ENCODE results near the gene GJA5.

Gene GJA5

GRCh38 chr1:147760481-147761260 is at the start of gene GJA5:
Gene GJA5, minus strand, starts transcription at chr1:147760602. Its CDS starts 1,364 bp downstream, at chr1:147759238.
- no peak for DNase-seq

GRCh38 chr1:147809236-147809635 is 48.8 kb upstream of the GJA5 start:
- no peak for DNase-seq

GRCh38 chr1:147808025-147808424 is 47.6 kb upstream of the GJA5 start:
- DNase-seq, result no peak

GRCh38 chr1:147807405-147807804 is 47.0 kb upstream of the GJA5 start:
- no peak for DNase-seq

- no peak for DNase-seq
These were observed 44.7 kb upstream of the GJA5 start for GRCh38 chr1:147804942-147805723.

- no peak for DNase-seq
These were observed 40.4 kb upstream of the GJA5 start for GRCh38 chr1:147800804-147801203.

GRCh38 chr1:147798731-147799130 is 38.3 kb upstream of the GJA5 start:
- DNase-seq, result no peak

GRCh38 chr1:147794570-147794969 is 34.2 kb upstream of the GJA5 start:
- DNase-seq, result no peak

GRCh38 chr1:147791876-147792275 is 31.5 kb upstream of the GJA5 start:
- DNase-seq, result no peak

- DNase-seq, result no peak
These were observed 27.4 kb upstream of the GJA5 start for GRCh38 chr1:147787765-147788164.

- DNase-seq, result no peak
These were observed 26.1 kb upstream of the GJA5 start for GRCh38 chr1:147786536-147786935.

GRCh38 chr1:147785794-147786506 is 25.5 kb upstream of the GJA5 start:
- DNase-seq, result no peak

GRCh38 chr1:147784941-147785340 is 24.5 kb upstream of the GJA5 start:
- DNase-seq, result no peak

- no peak for DNase-seq
These were observed 20.7 kb upstream of the GJA5 start for GRCh38 chr1:147781056-147781471.

GRCh38 chr1:147777694-147778093 is 17.3 kb upstream of the GJA5 start:
- no peak for DNase-seq

GRCh38 chr1:147773215-147773715 is 12.9 kb upstream of the GJA5 start:
- no peak for DNase-seq

GRCh38 chr1:147772570-147772969 is 12.2 kb upstream of the GJA5 start:
- DNase-seq, result no peak

GRCh38 chr1:147771226-147772125 is 11.1 kb upstream of the GJA5 start:
- DNase-seq, result no peak

- no peak for DNase-seq
These were observed 8.7 kb upstream of the GJA5 start for GRCh38 chr1:147769106-147769505.

GRCh38 chr1:147768582-147768981 is 8.2 kb upstream of the GJA5 start:
- DNase-seq, result no peak

GRCh38 chr1:147768101-147768500 is 7.7 kb upstream of the GJA5 start:
- DNase-seq, result no peak

All from activated CD4-positive, alpha-beta T cell treated with anti-CD3 and anti-CD28 coated beads, Interleukin-2, amount 50 U/mL, for 16 hours (primary cell).